GM12878 (cell line): ENCODE measurements around the gene HMGN3. TPM values are rescaled to one million over a fixed set of nuclear protein-coding genes. Genes with fewer than 3 reads are reported as not detected.
A peak's percentile ranks its signal among the peaks of the same experiment; 100 is the strongest.

Experiments used
- ATF3 ChIP-seq: IDR thresholded peaks from 2 replicates; pipeline ENCODE4 v1.6.1; 2011; ENCODE audit warnings: low read depth, mild to moderate bottlenecking, low read length, moderate library complexity, borderline replicate concordance; ENCODE audit errors: extremely low read depth
- BRCA1 ChIP-seq: IDR thresholded peaks from 2 replicates; pipeline ENCODE4 v1.6.1; 2011; ENCODE audit warnings: low read depth, low read length, improper control_type of control experiment
- CBX3 ChIP-seq: fragments of 200-600 bp; sonication (generic); IDR thresholded peaks from 2 replicates; pipeline ENCODE4 v1.6.1; 2016; ENCODE audit warnings: low read depth, borderline replicate concordance
- CHD1 ChIP-seq: IDR thresholded peaks from 2 replicates; pipeline ENCODE4 v1.6.1; 2012; ENCODE audit warnings: low read depth, low read length, improper control_type of control experiment
- EGR1 ChIP-seq, 2 experiments: IDR thresholded peaks; 1 replicate in 1 of 2; 2 replicates in 1 of 2; pipeline ENCODE4 v1.6.1; 2011 to 2012; ENCODE audit warnings: low read depth in 2 of 2, low read length in 2 of 2, borderline replicate concordance in 1 of 2, mild to moderate bottlenecking in 1 of 2, moderate library complexity in 1 of 2
- ESRRA ChIP-seq: IDR thresholded peaks from 2 replicates; pipeline ENCODE4 v1.6.1; 2012; ENCODE audit warnings: mild to moderate bottlenecking, low read length, improper control_type of control experiment
- GATAD2B ChIP-seq: fragments of 450-650 bp; conservative IDR thresholded peaks from 2 replicates; pipeline ENCODE4 v1.6.1; 2017; ENCODE audit warnings: low read depth, mild to moderate bottlenecking, moderate library complexity
- HDAC2 ChIP-seq: fragments of 200-600 bp; sonication (generic); IDR thresholded peaks from 2 replicates; pipeline ENCODE4 v1.6.1; 2017
- KAT2A ChIP-seq: conservative IDR thresholded peaks from 2 replicates; pipeline ENCODE4 v1.6.1; 2011; ENCODE audit warnings: low read depth, low read length; ENCODE audit not compliant: control insufficient read depth
- KLF5 ChIP-seq: fragments of 450-650 bp; IDR thresholded peaks from 2 replicates; pipeline ENCODE4 v1.6.1; 2014; ENCODE audit warnings: mild to moderate bottlenecking; ENCODE audit not compliant: partially characterized antibody
- MTA2 ChIP-seq: fragments of 450-650 bp; IDR thresholded peaks from 2 replicates; pipeline ENCODE4 v1.6.1; 2016; ENCODE audit warnings: low read depth, mild to moderate bottlenecking, moderate library complexity
- MTA3 ChIP-seq: IDR thresholded peaks from 2 replicates; pipeline ENCODE4 v1.6.1; 2012; ENCODE audit warnings: low read length, inconsistent platforms, borderline replicate concordance
- NFYA ChIP-seq: IDR thresholded peaks from 2 replicates; pipeline ENCODE4 v1.6.1; 2011; ENCODE audit warnings: low read depth, mild to moderate bottlenecking, low read length, improper control_type of control experiment, borderline replicate concordance
- NFYB ChIP-seq: IDR thresholded peaks from 2 replicates; pipeline ENCODE4 v1.6.1; 2011; ENCODE audit warnings: low read depth, mild to moderate bottlenecking, low read length, improper control_type of control experiment, moderate library complexity; ENCODE audit not compliant: insufficient read depth
- NR2C2 ChIP-seq: IDR thresholded peaks from 2 replicates; pipeline ENCODE4 v1.6.1; 2011; ENCODE audit warnings: borderline replicate concordance, low read depth; ENCODE audit not compliant: control insufficient read depth, insufficient read length
- NR2F1 ChIP-seq: fragments of 450-650 bp; conservative IDR thresholded peaks from 2 replicates; pipeline ENCODE4 v1.6.1; 2017; ENCODE audit warnings: mild to moderate bottlenecking
- PAX5 ChIP-seq: IDR thresholded peaks from 2 replicates; pipeline ENCODE4 v1.6.1; 2011; ENCODE audit warnings: low read depth, low read length, borderline replicate concordance
- PKNOX1 ChIP-seq: fragments of 450-650 bp; IDR thresholded peaks from 2 replicates; pipeline ENCODE4 v1.6.1; 2016; ENCODE audit warnings: mild to moderate bottlenecking
- RELA ChIP-seq: fragments of 450-650 bp; IDR thresholded peaks from 2 replicates; pipeline ENCODE4 v1.8.0; 2014; ENCODE audit warnings: borderline replicate concordance; ENCODE audit not compliant: partially characterized antibody
- SIN3A ChIP-seq: IDR thresholded peaks from 2 replicates; pipeline ENCODE4 v1.6.1; 2012; ENCODE audit warnings: low read depth, low read length, improper control_type of control experiment
- SPI1 ChIP-seq: IDR thresholded peaks from 2 replicates; pipeline ENCODE4 v1.6.1; 2011; ENCODE audit warnings: low read depth, mild to moderate bottlenecking, low read length, moderate library complexity, borderline replicate concordance; ENCODE audit not compliant: insufficient read depth
- STAT3 ChIP-seq: IDR thresholded peaks from 2 replicates; pipeline ENCODE4 v1.6.1; 2011; ENCODE audit warnings: low read depth, low read length, improper control_type of control experiment
- TAF1 ChIP-seq: IDR thresholded peaks from 2 replicates; pipeline ENCODE4 v1.6.1; 2011; ENCODE audit warnings: mild to moderate bottlenecking, low read depth, low read length, borderline replicate concordance
- TBL1XR1 ChIP-seq: IDR thresholded peaks from 2 replicates; pipeline ENCODE4 v1.6.1; 2012; ENCODE audit warnings: low read depth, low read length, improper control_type of control experiment
- WRNIP1 ChIP-seq: IDR thresholded peaks from 2 replicates; pipeline ENCODE4 v1.6.1; 2011; ENCODE audit warnings: low read depth, low read length, improper control_type of control experiment, borderline replicate concordance
- ZNF207 ChIP-seq: fragments of 450-650 bp; IDR thresholded peaks from 2 replicates; pipeline ENCODE4 v1.6.1; 2014; ENCODE audit warnings: antibody characterized with exemption, mild to moderate bottlenecking, borderline replicate concordance
- ZNF24 ChIP-seq: fragments of 450-650 bp; IDR thresholded peaks from 2 replicates; pipeline ENCODE4 v1.6.1; 2017; ENCODE audit warnings: antibody characterized with exemption, mild to moderate bottlenecking
- polyA plus RNA-seq, 11 experiments: library from polyadenylated mRNA; depleted of rRNA in 4 of 11; unstranded in 6 of 11; stranded (reverse) in 5 of 11; fragments of >200 nt; fragmentation: Nextera tagmentation in 4 of 11; fragmentation: Illumina TruSeq in 1 of 11; extraction: Ambion mirVana in 4 of 11; extraction: Trizol in 1 of 11; gene quantifications; 1 replicate in 1 of 11; 2 replicates in 10 of 11; pipeline versions ENCODE4 v1.2.1 to v1.2.3, GENCODE V29; 2011 to 2016; ENCODE audit warnings: inconsistent platforms in 2 of 11, missing spikeins in 2 of 11, low read depth in 1 of 11
- total RNA-seq, 4 experiments: library from RNA; depleted of rRNA in 3 of 4; stranded (reverse); fragments of >200 nt in 3 of 4; fragmentation: Illumina TruSeq in 1 of 4; extraction: Trizol in 1 of 4; gene quantifications; 2 replicates each; pipeline versions ENCODE4 v1.2.1 to v1.2.3, GENCODE V29; 2013 to 2021
- TF ChIP-seq, protein P1 (sequence below): fragments of 150-350 bp; IDR thresholded peaks from 2 replicates; pipeline ENCODE4 v1.6.1; 2016; ENCODE audit warnings: low read depth, low read length

The HMGN3 gene
- total and polyA plus RNA-seq, 10 of the 15 experiments (the other 5 are each of a cell fraction or from before 2014, with no cell fraction given): 115 to 496 (median 262) TPM

GRCh38 chr6:79250107-79250514, 15.6 kb upstream of the HMGN3 start (continued):
- no peak for TF ChIP-seq GATAD2B
- TF ChIP-seq ZNF207: no peak
- no peak for TF ChIP-seq ATF3
- no peak for TF ChIP-seq EGR1 (IDR thresholded peaks at IDR 0.05; ENCODE audit: borderline replicate concordance in 1 of 2, low read depth in 2 of 2, low read length in 2 of 2)
- no peak for TF ChIP-seq ZNF24
- no peak for TF ChIP-seq BRCA1
- no peak for TF ChIP-seq NR2F1
- TF ChIP-seq SIN3A: no peak
- TF ChIP-seq TBL1XR1: no peak
- TF ChIP-seq MTA2: no peak
- TF ChIP-seq KAT2A: no peak
- TF ChIP-seq TAF1: no peak
- no peak for TF ChIP-seq HDAC2
- TF ChIP-seq PAX5: no peak
- no peak for TF ChIP-seq CBX3
- TF ChIP-seq NFYB: no peak
- TF ChIP-seq SPI1: no peak
- no peak for TF ChIP-seq STAT3
- TF ChIP-seq, protein P1, sequence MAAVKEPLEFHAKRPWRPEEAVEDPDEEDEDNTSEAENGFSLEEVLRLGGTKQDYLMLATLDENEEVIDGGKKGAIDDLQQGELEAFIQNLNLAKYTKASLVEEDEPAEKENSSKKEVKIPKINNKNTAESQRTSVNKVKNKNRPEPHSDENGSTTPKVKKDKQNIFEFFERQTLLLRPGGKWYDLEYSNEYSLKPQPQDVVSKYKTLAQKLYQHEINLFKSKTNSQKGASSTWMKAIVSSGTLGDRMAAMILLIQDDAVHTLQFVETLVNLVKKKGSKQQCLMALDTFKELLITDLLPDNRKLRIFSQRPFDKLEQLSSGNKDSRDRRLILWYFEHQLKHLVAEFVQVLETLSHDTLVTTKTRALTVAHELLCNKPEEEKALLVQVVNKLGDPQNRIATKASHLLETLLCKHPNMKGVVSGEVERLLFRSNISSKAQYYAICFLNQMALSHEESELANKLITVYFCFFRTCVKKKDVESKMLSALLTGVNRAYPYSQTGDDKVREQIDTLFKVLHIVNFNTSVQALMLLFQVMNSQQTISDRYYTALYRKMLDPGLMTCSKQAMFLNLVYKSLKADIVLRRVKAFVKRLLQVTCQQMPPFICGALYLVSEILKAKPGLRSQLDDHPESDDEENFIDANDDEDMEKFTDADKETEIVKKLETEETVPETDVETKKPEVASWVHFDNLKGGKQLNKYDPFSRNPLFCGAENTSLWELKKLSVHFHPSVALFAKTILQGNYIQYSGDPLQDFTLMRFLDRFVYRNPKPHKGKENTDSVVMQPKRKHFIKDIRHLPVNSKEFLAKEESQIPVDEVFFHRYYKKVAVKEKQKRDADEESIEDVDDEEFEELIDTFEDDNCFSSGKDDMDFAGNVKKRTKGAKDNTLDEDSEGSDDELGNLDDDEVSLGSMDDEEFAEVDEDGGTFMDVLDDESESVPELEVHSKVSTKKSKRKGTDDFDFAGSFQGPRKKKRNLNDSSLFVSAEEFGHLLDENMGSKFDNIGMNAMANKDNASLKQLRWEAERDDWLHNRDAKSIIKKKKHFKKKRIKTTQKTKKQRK: no peak
- TF ChIP-seq WRNIP1: no peak
- TF ChIP-seq ESRRA: no peak
- TF ChIP-seq KLF5: no peak
- no peak for TF ChIP-seq CHD1
- TF ChIP-seq NR2C2: no peak
- TF ChIP-seq PKNOX1: 0 out of 2 replicates have a peak, but pooled peaks have one; percentile 17
- TF ChIP-seq RELA: no peak
- TF ChIP-seq MTA3: no peak
- TF ChIP-seq NFYA: no peak
